Mucosa of gallbladder (tissue), 1 donor: ENCODE measurements around the gene MSX2. TPM values are rescaled to one million over a fixed set of nuclear protein-coding genes. Genes with fewer than 3 reads are reported as not detected.

Experiments
- DNase-seq: peaks from one replicate; pipeline ENCODE4 v3.0.0-alpha.2; 2020; ENCODE audit warnings: low spot score
- total RNA-seq: library from RNA; stranded (reverse); gene quantifications from one replicate; pipeline ENCODE4 v1.2.1, GENCODE V29; 2021
- donor health status: DM: no; HTN: no; CAD: no.

The MSX2 gene
- total RNA-seq, 1 donor from 2014 or later: 2.5 TPM

GRCh38 chr5:174773371-174773770 lies 49.0 kb downstream of the MSX2 start:
- DNase-seq: peak; percentile 43

- no peak for DNase-seq
Observed at GRCh38 chr5:174775081-174775480, 50.7 kb downstream of the MSX2 start.

GRCh38 chr5:174777111-174777510 lies 52.7 kb downstream of the MSX2 start:
- no peak for DNase-seq

- DNase-seq: no peak
Observed at GRCh38 chr5:174777583-174777982, 53.2 kb downstream of the MSX2 start.
